Measurements from ENCODE around the gene PCCA. TPM values are rescaled to one million over a fixed set of nuclear protein-coding genes. Genes with fewer than 3 reads are reported as not detected.

The PCCA gene
- polyA plus RNA-seq, 2 donors, result 11.1 to 15.2 TPM

- Histone ChIP-seq H3K27ac (ENCODE audit: low read depth in 2 of 2, low read length in 1 of 2) (peak overlapping the region; percentile 62 to 90), H3K27me3 (ENCODE audit: control insufficient read depth in 1 of 2, insufficient read depth in 2 of 2, low read length in 2 of 2) (no peaks in the 10 kb centered on the region), H3K4me1 (ENCODE audit: control insufficient read depth in 2 of 2, insufficient read depth in 2 of 2, low read length in 1 of 2) (peaks cover 13 to 16% of the 10 kb centered on the region in 2 donors), H3K36me3 (ENCODE audit: control insufficient read depth in 2 of 2, insufficient read depth in 2 of 2, low read length in 1 of 2) (no peaks in the 10 kb centered on the region), H3K4me3 (ENCODE audit: low read depth in 1 of 2, low read length in 2 of 2) (peak overlapping the region in 1 of 2 donors; percentile 4), H3K9me3 (ENCODE audit: control insufficient read depth in 2 of 2, insufficient read depth in 1 of 2, low read depth in 1 of 2, low read length in 1 of 2) (no peaks in the 10 kb centered on the region)
- WGBS, 2 donors, result 45 to 56% methylated on average over 22 of the region's 22 CpGs
Observed at GRCh38 chr13:100544866-100545683, 456.2 kb downstream of the PCCA start.

GRCh38 chr13:100545684-100546061 is 456.8 kb downstream of the PCCA start:
- Histone ChIP-seq H3K4me3 (ENCODE audit: low read depth in 1 of 2, low read length in 2 of 2) (no peak overlapping the region), H3K9me3 (ENCODE audit: control insufficient read depth in 2 of 2, insufficient read depth in 1 of 2, low read depth in 1 of 2, low read length in 1 of 2) (no peaks in the 10 kb centered on the region), H3K4me1 (ENCODE audit: control insufficient read depth in 2 of 2, insufficient read depth in 2 of 2, low read length in 1 of 2) (peaks cover 13 to 16% of the 10 kb centered on the region in 2 donors), H3K36me3 (ENCODE audit: control insufficient read depth in 2 of 2, insufficient read depth in 2 of 2, low read length in 1 of 2) (no peaks in the 10 kb centered on the region), H3K27ac (ENCODE audit: low read depth in 2 of 2, low read length in 1 of 2) (peak overlapping the region; percentile 62 to 90), H3K27me3 (ENCODE audit: control insufficient read depth in 1 of 2, insufficient read depth in 2 of 2, low read length in 2 of 2) (no peaks in the 10 kb centered on the region)
- WGBS, 2 donors, result 64 to 85% methylated on average over 4 of the region's 4 CpGs

- WGBS, 2 donors, result 90 to 93% methylated on average over 21 of the region's 21 CpGs
- Histone ChIP-seq H3K9me3 (ENCODE audit: control insufficient read depth in 2 of 2, insufficient read depth in 1 of 2, low read depth in 1 of 2, low read length in 1 of 2) (no peaks in the 10 kb centered on the region), H3K27ac (ENCODE audit: low read depth in 2 of 2, low read length in 1 of 2) (peak overlapping the region; percentile 28 to 31), H3K4me1 (ENCODE audit: control insufficient read depth in 2 of 2, insufficient read depth in 2 of 2, low read length in 1 of 2) (peaks cover 13 to 16% of the 10 kb centered on the region in 2 donors), H3K4me3 (ENCODE audit: low read depth in 1 of 2, low read length in 2 of 2) (no peak overlapping the region), H3K36me3 (ENCODE audit: control insufficient read depth in 2 of 2, insufficient read depth in 2 of 2, low read length in 1 of 2) (no peaks in the 10 kb centered on the region), H3K27me3 (ENCODE audit: control insufficient read depth in 1 of 2, insufficient read depth in 2 of 2, low read length in 2 of 2) (no peaks in the 10 kb centered on the region)
Observed at GRCh38 chr13:100546713-100547405, 458.0 kb downstream of the PCCA start.

GRCh38 chr13:100547791-100548201 is 458.9 kb downstream of the PCCA start:
- H3K4me1 ChIP-seq (ENCODE audit: control insufficient read depth in 2 of 2, insufficient read depth in 2 of 2, low read length in 1 of 2), result peaks cover 13 to 14% of the 10 kb centered on the region in 2 donors
- H3K9me3 ChIP-seq (ENCODE audit: control insufficient read depth in 2 of 2, insufficient read depth in 1 of 2, low read depth in 1 of 2, low read length in 1 of 2), result no peaks in the 10 kb centered on the region
- H3K4me3 ChIP-seq (ENCODE audit: low read depth in 1 of 2, low read length in 2 of 2), result no peak overlapping the region
- peak overlapping the region; percentile 31 to 80 for H3K27ac ChIP-seq (ENCODE audit: low read depth in 2 of 2, low read length in 1 of 2)
- 35 to 47% methylated on average over 9 of the region's 9 CpGs for WGBS, 2 donors
- H3K27me3 ChIP-seq (ENCODE audit: control insufficient read depth in 1 of 2, insufficient read depth in 2 of 2, low read length in 2 of 2), result no peaks in the 10 kb centered on the region
- no peaks in the 10 kb centered on the region for H3K36me3 ChIP-seq (ENCODE audit: control insufficient read depth in 2 of 2, insufficient read depth in 2 of 2, low read length in 1 of 2)

GRCh38 chr13:100549316-100549715 is 460.4 kb downstream of the PCCA start:
- no peaks in the 10 kb centered on the region for H3K36me3 ChIP-seq (ENCODE audit: control insufficient read depth in 2 of 2, insufficient read depth in 2 of 2, low read length in 1 of 2)
- H3K27me3 ChIP-seq (ENCODE audit: control insufficient read depth in 1 of 2, insufficient read depth in 2 of 2, low read length in 2 of 2), result no peaks in the 10 kb centered on the region
- H3K27ac ChIP-seq (ENCODE audit: low read depth in 2 of 2, low read length in 1 of 2), result no peak overlapping the region
- no peak overlapping the region for H3K4me3 ChIP-seq (ENCODE audit: low read depth in 1 of 2, low read length in 2 of 2)
- no peaks in the 10 kb centered on the region for H3K9me3 ChIP-seq (ENCODE audit: control insufficient read depth in 2 of 2, insufficient read depth in 1 of 2, low read depth in 1 of 2, low read length in 1 of 2)
- peaks cover 12 to 13% of the 10 kb centered on the region in 2 donors for H3K4me1 ChIP-seq (ENCODE audit: control insufficient read depth in 2 of 2, insufficient read depth in 2 of 2, low read length in 1 of 2)
- 90 to 91% methylated on average over 9 of the region's 9 CpGs for WGBS, 2 donors

- Histone ChIP-seq H3K36me3 (ENCODE audit: control insufficient read depth in 2 of 2, insufficient read depth in 2 of 2, low read length in 1 of 2) (no peaks in the 10 kb centered on the region), H3K27me3 (ENCODE audit: control insufficient read depth in 1 of 2, insufficient read depth in 2 of 2, low read length in 2 of 2) (no peaks in the 10 kb centered on the region), H3K9me3 (ENCODE audit: control insufficient read depth in 2 of 2, insufficient read depth in 1 of 2, low read depth in 1 of 2, low read length in 1 of 2) (no peaks in the 10 kb centered on the region), H3K27ac (ENCODE audit: low read depth in 2 of 2, low read length in 1 of 2) (no peak overlapping the region), H3K4me1 (ENCODE audit: control insufficient read depth in 2 of 2, insufficient read depth in 2 of 2, low read length in 1 of 2) (peaks cover 0 to 2% of the 10 kb centered on the region in 2 donors), H3K4me3 (ENCODE audit: low read depth in 1 of 2, low read length in 2 of 2) (no peak overlapping the region)
- WGBS, 2 donors, result 95 to 96% methylated on average over 11 of the region's 11 CpGs
Observed at GRCh38 chr13:100552755-100553154, 463.9 kb downstream of the PCCA start.

GRCh38 chr13:100559886-100560285 is 471.0 kb downstream of the PCCA start:
- Histone ChIP-seq H3K9me3 (ENCODE audit: control insufficient read depth in 2 of 2, insufficient read depth in 1 of 2, low read depth in 1 of 2, low read length in 1 of 2) (no peaks in the 10 kb centered on the region), H3K4me1 (ENCODE audit: control insufficient read depth in 2 of 2, insufficient read depth in 2 of 2, low read length in 1 of 2) (no peaks in the 10 kb centered on the region), H3K4me3 (ENCODE audit: low read depth in 1 of 2, low read length in 2 of 2) (no peak overlapping the region), H3K36me3 (ENCODE audit: control insufficient read depth in 2 of 2, insufficient read depth in 2 of 2, low read length in 1 of 2) (no peaks in the 10 kb centered on the region), H3K27ac (ENCODE audit: low read depth in 2 of 2, low read length in 1 of 2) (no peak overlapping the region), H3K27me3 (ENCODE audit: control insufficient read depth in 1 of 2, insufficient read depth in 2 of 2, low read length in 2 of 2) (no peaks in the 10 kb centered on the region)
- WGBS, 2 donors, result 93 to 96% methylated on average over 8 of the region's 8 CpGs

- no peaks in the 10 kb centered on the region for H3K4me1 ChIP-seq (ENCODE audit: control insufficient read depth in 2 of 2, insufficient read depth in 2 of 2, low read length in 1 of 2)
- no peaks in the 10 kb centered on the region for H3K27me3 ChIP-seq (ENCODE audit: control insufficient read depth in 1 of 2, insufficient read depth in 2 of 2, low read length in 2 of 2)
- WGBS, 2 donors, result 89% methylated on average over 15 of the region's 15 CpGs
- H3K4me3 ChIP-seq (ENCODE audit: low read depth in 1 of 2, low read length in 2 of 2), result no peak overlapping the region
- no peaks in the 10 kb centered on the region for H3K36me3 ChIP-seq (ENCODE audit: control insufficient read depth in 2 of 2, insufficient read depth in 2 of 2, low read length in 1 of 2)
- H3K9me3 ChIP-seq (ENCODE audit: control insufficient read depth in 2 of 2, insufficient read depth in 1 of 2, low read depth in 1 of 2, low read length in 1 of 2), result no peaks in the 10 kb centered on the region
- no peak overlapping the region for H3K27ac ChIP-seq (ENCODE audit: low read depth in 2 of 2, low read length in 1 of 2)
Observed at GRCh38 chr13:100560498-100561157, 471.7 kb downstream of the PCCA start.

- Histone ChIP-seq H3K4me3 (ENCODE audit: low read depth in 1 of 2, low read length in 2 of 2) (no peak overlapping the region), H3K27me3 (ENCODE audit: control insufficient read depth in 1 of 2, insufficient read depth in 2 of 2, low read length in 2 of 2) (no peaks in the 10 kb centered on the region), H3K36me3 (ENCODE audit: control insufficient read depth in 2 of 2, insufficient read depth in 2 of 2, low read length in 1 of 2) (no peaks in the 10 kb centered on the region), H3K9me3 (ENCODE audit: control insufficient read depth in 2 of 2, insufficient read depth in 1 of 2, low read depth in 1 of 2, low read length in 1 of 2) (peaks cover 0 to 3% of the 10 kb centered on the region in 2 donors), H3K4me1 (ENCODE audit: control insufficient read depth in 2 of 2, insufficient read depth in 2 of 2, low read length in 1 of 2) (no peaks in the 10 kb centered on the region), H3K27ac (ENCODE audit: low read depth in 2 of 2, low read length in 1 of 2) (no peak overlapping the region)
- WGBS, 2 donors, result 70 to 73% methylated on average over 2 of the region's 2 CpGs
Observed at GRCh38 chr13:100561158-100561499, 472.2 kb downstream of the PCCA start.

Measured in esophagus (tissue), 2 donors.